ENCODE data around the gene RHOA. TPM values are rescaled to one million over a fixed set of nuclear protein-coding genes. Genes with fewer than 3 reads are reported as not detected.

The RHOA gene
- total and polyA plus RNA-seq, 2 of the 13 experiments (the other 11 are each of a cell fraction or from before 2014, with no cell fraction given), result 131 to 177 TPM

GRCh38 chr3:49313896-49314688 is 97.7 kb downstream of the RHOA start:
- FAIRE-seq (no peak), ATAC-seq (no peak), DNase-seq (ENCODE audit: low spot score) (no peak)
- TF ChIP-seq MNT (IDR thresholded peaks at IDR 0.05) (peak; percentile 78), NFYC (CRISPR knock-in tag; IDR thresholded peaks at IDR 0.05) (no peak), KLF11 (CRISPR knock-in tag; IDR thresholded peaks at IDR 0.05) (no peak), ZNF530 (CRISPR knock-in tag; IDR thresholded peaks at IDR 0.05; ENCODE audit: low read depth) (no peak), MYNN (CRISPR knock-in tag; IDR thresholded peaks at IDR 0.05; ENCODE audit: low read depth) (no peak), BCL6 (CRISPR knock-in tag; IDR thresholded peaks at IDR 0.05) (no peak)
- intact Hi-C loops (cut with micrococcal nuclease; ENCODE audit: unreplicated experiment), result no loop called here
- WGBS (ENCODE audit: low lambda C conversion rate), result 100% methylated on average over 1 of the region's 1 CpG
- Histone ChIP-seq H3K4me2 (ENCODE audit: low read depth, low read length) (no peak overlapping the region), H2AFZ (ENCODE audit: low read length) (no peak overlapping the region), H4K20me1 (ENCODE audit: insufficient read depth, low read length) (no peaks in the 10 kb centered on the region), H3K9ac (ENCODE audit: insufficient read depth, low read depth, low read length) (no peak overlapping the region), H3K4me1 (ENCODE audit: insufficient read depth, low read length) (no peaks in the 10 kb centered on the region), H3K36me3 (replicated peaks in 1 of 2; ENCODE audit: control insufficient read depth in 1 of 2, insufficient read depth in 2 of 2, low read length in 2 of 2) (peaks cover 17 to 42% of the 10 kb centered on the region in 2 experiments; a peak in 4 of 5 replicates), H3K27ac (ENCODE audit: extremely low read length, insufficient read depth, low read length) (no peak overlapping the region), H3K9me3 (ENCODE audit: low read length) (no peaks in the 10 kb centered on the region), H3K4me3 (replicated peaks in 1 of 3; ENCODE audit: insufficient read depth in 1 of 3, low read depth in 2 of 3, low read length in 3 of 3) (no peak overlapping the region), H3K27me3 (ENCODE audit: control insufficient read depth in 1 of 2, insufficient read depth in 2 of 2, low read length in 2 of 2) (no peaks in the 10 kb centered on the region), H3K79me2 (ENCODE audit: insufficient read depth, low read length) (no peaks in the 10 kb centered on the region)
- POLR2A ChIA-PET, result no interaction called here
- BruUV-seq (replicated peaks), result no TSS peak
- CTCF ChIA-PET (ENCODE audit: low intra/inter-chr PET ratio, low total read pairs), result no interaction called here
- in situ Hi-C loops (cut with HindIII; ENCODE audit: extremely low pct_ligation_motif_present, low pct_unique_long_range_greater_than_20kb), result no loop called here

- H3K36me3 ChIP-seq (replicated peaks in 1 of 2; ENCODE audit: control insufficient read depth in 1 of 2, insufficient read depth in 2 of 2, low read length in 2 of 2), result peaks cover 10 to 31% of the 10 kb centered on the region in 2 experiments; a peak in 4 of 5 replicates
- H3K9ac ChIP-seq (ENCODE audit: insufficient read depth, low read depth, low read length), result no peak overlapping the region
- no peak overlapping the region for H3K4me2 ChIP-seq (ENCODE audit: low read depth, low read length)
- no peaks in the 10 kb centered on the region for H3K27me3 ChIP-seq (ENCODE audit: control insufficient read depth in 1 of 2, insufficient read depth in 2 of 2, low read length in 2 of 2)
- FAIRE-seq (no peak), ATAC-seq (no peak), DNase-seq (ENCODE audit: low spot score) (no peak)
- no peak overlapping the region for H3K4me3 ChIP-seq (replicated peaks in 1 of 3; ENCODE audit: insufficient read depth in 1 of 3, low read depth in 2 of 3, low read length in 3 of 3)
- no peaks in the 10 kb centered on the region for H3K4me1 ChIP-seq (ENCODE audit: insufficient read depth, low read length)
- BruUV-seq (replicated peaks), result no TSS peak
- no peaks in the 10 kb centered on the region for H3K9me3 ChIP-seq (ENCODE audit: low read length)
- H3K79me2 ChIP-seq (ENCODE audit: insufficient read depth, low read length), result no peaks in the 10 kb centered on the region
- 95% methylated on average over 3 of the region's 3 CpGs for WGBS (ENCODE audit: low lambda C conversion rate)
- POLR2A ChIA-PET, result no interaction called here
- no peak overlapping the region for H2AFZ ChIP-seq (ENCODE audit: low read length)
- in situ Hi-C loops (cut with HindIII; ENCODE audit: extremely low pct_ligation_motif_present, low pct_unique_long_range_greater_than_20kb) (no loop called here), intact Hi-C loops (cut with micrococcal nuclease; ENCODE audit: unreplicated experiment) (no loop called here)
- no peaks in the 10 kb centered on the region for H4K20me1 ChIP-seq (ENCODE audit: insufficient read depth, low read length)
- CTCF ChIA-PET (ENCODE audit: low intra/inter-chr PET ratio, low total read pairs), result no interaction called here
- H3K27ac ChIP-seq (ENCODE audit: extremely low read length, insufficient read depth, low read length), result no peak overlapping the region
- TF ChIP-seq ZNF281 (CRISPR knock-in tag; IDR thresholded peaks at IDR 0.05; ENCODE audit: borderline replicate concordance) (no peak), ZNF737 (CRISPR knock-in tag; IDR thresholded peaks at IDR 0.05; ENCODE audit: borderline replicate concordance) (no peak), ZNF17 (CRISPR knock-in tag; IDR thresholded peaks at IDR 0.05) (no peak), SCMH1 (CRISPR knock-in tag; IDR thresholded peaks at IDR 0.05; ENCODE audit: borderline replicate concordance) (no peak), ZNF644 (CRISPR knock-in tag; IDR thresholded peaks at IDR 0.05; ENCODE audit: low read depth) (no peak), ZNF30 (CRISPR knock-in tag; IDR thresholded peaks at IDR 0.05) (no peak), ZBTB46 (CRISPR knock-in tag; IDR thresholded peaks at IDR 0.05; ENCODE audit: borderline replicate concordance) (no peak)
Observed at GRCh38 chr3:49311283-49311682, 100.5 kb downstream of the RHOA start.
